ENCODE results near the gene SLC25A15. TPM values are rescaled to one million over a fixed set of nuclear protein-coding genes. Genes with fewer than 3 reads are reported as not detected.

Gene SLC25A15
- total RNA-seq, 3 donors from 2014 or later: 4.9 to 8.8 (median 8.8) TPM

DNA sequence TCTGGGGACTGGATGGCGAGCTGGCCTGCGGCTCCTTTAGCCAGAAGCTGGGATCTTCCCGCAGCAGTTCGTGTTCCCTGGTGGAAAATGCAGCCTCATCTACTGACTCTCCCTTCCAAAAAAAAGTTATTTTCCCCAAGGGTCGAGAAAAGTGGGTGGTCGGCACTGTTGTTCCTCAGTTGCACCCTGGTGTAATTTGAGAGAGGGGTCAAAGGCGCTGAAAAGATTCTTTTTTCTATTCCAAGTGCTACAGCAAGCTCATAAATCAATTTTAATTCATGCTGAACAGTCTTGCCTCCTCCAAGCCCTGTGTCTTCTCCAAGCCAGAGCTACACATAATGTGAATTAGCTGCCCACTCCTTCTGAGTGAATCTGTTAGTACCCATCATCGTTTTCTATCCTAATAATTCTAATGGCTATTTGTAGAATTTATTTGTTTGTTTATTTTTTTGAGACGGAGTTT, 774 bp downstream of the SLC25A15 start:
- Histone ChIP-seq H3K4me1 (ENCODE audit: low read depth) (peaks cover 7% of the 10 kb centered on the region), H3K4me3 (peak overlapping the region; percentile 41), H3K9me3 (no peaks in the 10 kb centered on the region), H3K36me3 (ENCODE audit: low read depth) (no peaks in the 10 kb centered on the region)
- ATAC-seq: no peak
- TF ChIP-seq, protein P1, sequence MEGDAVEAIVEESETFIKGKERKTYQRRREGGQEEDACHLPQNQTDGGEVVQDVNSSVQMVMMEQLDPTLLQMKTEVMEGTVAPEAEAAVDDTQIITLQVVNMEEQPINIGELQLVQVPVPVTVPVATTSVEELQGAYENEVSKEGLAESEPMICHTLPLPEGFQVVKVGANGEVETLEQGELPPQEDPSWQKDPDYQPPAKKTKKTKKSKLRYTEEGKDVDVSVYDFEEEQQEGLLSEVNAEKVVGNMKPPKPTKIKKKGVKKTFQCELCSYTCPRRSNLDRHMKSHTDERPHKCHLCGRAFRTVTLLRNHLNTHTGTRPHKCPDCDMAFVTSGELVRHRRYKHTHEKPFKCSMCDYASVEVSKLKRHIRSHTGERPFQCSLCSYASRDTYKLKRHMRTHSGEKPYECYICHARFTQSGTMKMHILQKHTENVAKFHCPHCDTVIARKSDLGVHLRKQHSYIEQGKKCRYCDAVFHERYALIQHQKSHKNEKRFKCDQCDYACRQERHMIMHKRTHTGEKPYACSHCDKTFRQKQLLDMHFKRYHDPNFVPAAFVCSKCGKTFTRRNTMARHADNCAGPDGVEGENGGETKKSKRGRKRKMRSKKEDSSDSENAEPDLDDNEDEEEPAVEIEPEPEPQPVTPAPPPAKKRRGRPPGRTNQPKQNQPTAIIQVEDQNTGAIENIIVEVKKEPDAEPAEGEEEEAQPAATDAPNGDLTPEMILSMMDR (IDR thresholded peaks at IDR 0.05): no peak
- intact Hi-C loops (cut with DNase I, micrococcal nuclease): no loop called here
- no peak for DNase-seq

DNA sequence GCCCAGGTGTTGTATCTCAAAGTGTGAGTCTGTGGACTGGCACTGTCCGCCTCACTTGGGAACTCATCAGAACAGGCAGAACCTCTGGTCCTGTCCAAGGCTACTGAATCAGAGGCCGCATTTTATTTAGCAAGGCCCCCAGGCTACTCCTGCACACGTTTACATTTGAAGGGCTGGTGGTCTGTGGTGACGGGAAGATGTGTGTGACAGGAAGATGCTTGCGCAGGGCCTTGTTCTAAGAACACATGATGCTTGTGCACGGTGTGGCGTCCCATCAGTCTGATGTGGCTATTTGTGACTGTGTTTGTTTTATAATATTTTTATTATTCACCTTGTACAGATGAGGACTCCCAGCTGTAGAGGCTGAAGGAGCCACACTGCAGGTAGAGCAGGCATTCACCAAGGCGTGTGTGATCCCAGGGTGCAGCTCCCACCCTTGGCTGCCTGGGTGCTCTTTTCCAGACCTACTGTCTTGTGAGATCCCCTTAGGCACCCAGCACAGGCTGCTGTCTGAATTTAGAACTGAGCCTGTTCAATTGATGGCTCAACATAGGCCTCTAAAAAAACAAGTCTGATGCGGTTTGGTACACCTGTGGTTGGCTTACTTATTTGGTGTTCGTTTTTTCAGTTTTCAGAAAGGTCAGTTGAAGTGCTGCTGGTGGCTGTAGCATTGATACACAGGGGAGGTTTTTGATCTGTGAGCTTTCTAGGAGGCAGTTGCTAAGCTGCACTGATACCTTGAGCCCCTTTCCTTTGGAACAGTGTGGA, 3.1 kb downstream of the SLC25A15 start:
- Histone ChIP-seq H3K36me3 (ENCODE audit: low read depth) (no peaks in the 10 kb centered on the region), H3K4me3 (no peak overlapping the region), H3K4me1 (ENCODE audit: low read depth) (peaks cover 7% of the 10 kb centered on the region), H3K9me3 (no peaks in the 10 kb centered on the region)
- ATAC-seq (no peak), DNase-seq (no peak)
- intact Hi-C loops (cut with DNase I, micrococcal nuclease): no loop called here
- TF ChIP-seq, protein P1 (IDR thresholded peaks at IDR 0.05): no peak

GRCh38 chr13:40793339-40793738, 3.9 kb downstream of the SLC25A15 start:
- Histone ChIP-seq H3K9me3 (no peaks in the 10 kb centered on the region), H3K4me1 (ENCODE audit: low read depth) (peaks cover 7% of the 10 kb centered on the region), H3K36me3 (ENCODE audit: low read depth) (no peaks in the 10 kb centered on the region), H3K4me3 (no peak overlapping the region)
- ATAC-seq (no peak), DNase-seq (no peak)
- intact Hi-C loops (cut with DNase I, micrococcal nuclease): no loop called here
- TF ChIP-seq, protein P1 (IDR thresholded peaks at IDR 0.05): no peak

DNA sequence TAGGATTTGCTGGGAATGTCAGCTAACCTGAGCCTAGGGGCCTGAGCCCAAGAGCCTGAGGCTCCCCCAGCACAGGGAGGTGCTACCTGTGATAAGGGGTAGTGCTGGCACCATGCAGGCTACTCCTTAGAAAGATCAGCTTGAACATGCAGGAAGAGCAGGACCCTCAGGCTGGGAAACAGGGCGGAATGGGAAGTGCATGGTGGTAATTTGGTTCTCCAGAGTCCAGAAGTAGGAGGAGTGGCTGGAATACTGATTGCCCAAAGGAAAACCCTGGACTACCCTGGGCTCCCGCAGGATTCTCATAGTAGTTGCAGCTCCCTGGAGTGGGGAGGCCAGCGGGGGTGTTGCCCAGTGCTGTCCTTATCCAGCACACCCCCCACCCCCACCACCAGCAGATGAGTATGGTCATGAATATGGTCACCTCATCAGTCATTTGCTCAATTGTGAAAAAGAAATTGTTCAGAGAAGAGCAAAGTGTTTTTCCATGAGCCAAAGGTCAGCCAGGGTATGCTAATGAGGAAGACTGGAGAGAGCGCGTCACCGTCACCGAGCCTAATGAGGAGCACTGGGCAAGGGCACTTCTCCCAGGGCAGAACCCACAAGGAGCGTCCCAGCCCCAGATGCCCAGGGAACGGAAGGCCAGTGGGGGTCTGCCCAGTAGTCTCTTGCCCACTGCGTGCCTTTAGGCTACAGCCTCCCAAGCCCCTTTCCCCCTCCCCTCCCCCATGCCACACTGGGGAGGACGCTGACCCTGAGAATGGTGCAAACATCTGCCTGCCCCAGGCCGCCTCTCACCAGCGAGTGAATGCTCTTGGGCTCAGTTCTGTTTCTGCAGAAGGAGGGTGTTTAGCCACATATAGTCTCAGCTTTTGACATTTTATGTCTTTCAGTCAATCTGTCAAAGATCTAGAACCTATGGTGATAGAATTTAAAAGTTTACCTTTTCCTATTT, 5.3 kb downstream of the SLC25A15 start:
- H3K9me3 ChIP-seq: no peaks in the 10 kb centered on the region
- ATAC-seq (no peak), DNase-seq (no peak)
- peaks cover 7% of the 10 kb centered on the region for H3K4me1 ChIP-seq (ENCODE audit: low read depth)
- H3K4me3 ChIP-seq: no peak overlapping the region
- TF ChIP-seq, protein P1 (IDR thresholded peaks at IDR 0.05): no peak
- no peaks in the 10 kb centered on the region for H3K36me3 ChIP-seq (ENCODE audit: low read depth)
- intact Hi-C loops (cut with DNase I, micrococcal nuclease): no loop called here

- Histone ChIP-seq H3K9me3 (no peaks in the 10 kb centered on the region), H3K4me1 (ENCODE audit: low read depth) (peaks cover under 1% of the 10 kb centered on the region), H3K4me3 (no peak overlapping the region), H3K36me3 (ENCODE audit: low read depth) (no peaks in the 10 kb centered on the region)
- intact Hi-C loops (cut with DNase I, micrococcal nuclease): no loop called here
- ATAC-seq (no peak), DNase-seq (no peak)
- TF ChIP-seq, protein P1 (IDR thresholded peaks at IDR 0.05): no peak
Observed at GRCh38 chr13:40796649-40797048, 7.2 kb downstream of the SLC25A15 start.

All from mucosa of descending colon (tissue), 3 donors.